Fibroblast of lung (primary cell): ENCODE results near the gene WDR5B.

Source experiments
- CTCF ChIP-seq, 2 donors: IDR thresholded peaks in 1 of 2; conservative IDR thresholded peaks in 1 of 2; 1 replicate in 1 of 2; 2 replicates in 1 of 2; pipeline ENCODE4 v1.5.1; 2011 to 2012; ENCODE audit warnings: low read length in 2 of 2, control low read depth in 1 of 2, inconsistent platforms in 1 of 2, low read depth in 1 of 2, mild to moderate bottlenecking in 1 of 2
- EZH2 ChIP-seq: IDR thresholded peaks from 2 replicates; pipeline ENCODE4 v1.5.1; 2012; ENCODE audit warnings: low read length, control low read depth, mild to moderate bottlenecking; ENCODE audit errors: missing control alignments

DNA sequence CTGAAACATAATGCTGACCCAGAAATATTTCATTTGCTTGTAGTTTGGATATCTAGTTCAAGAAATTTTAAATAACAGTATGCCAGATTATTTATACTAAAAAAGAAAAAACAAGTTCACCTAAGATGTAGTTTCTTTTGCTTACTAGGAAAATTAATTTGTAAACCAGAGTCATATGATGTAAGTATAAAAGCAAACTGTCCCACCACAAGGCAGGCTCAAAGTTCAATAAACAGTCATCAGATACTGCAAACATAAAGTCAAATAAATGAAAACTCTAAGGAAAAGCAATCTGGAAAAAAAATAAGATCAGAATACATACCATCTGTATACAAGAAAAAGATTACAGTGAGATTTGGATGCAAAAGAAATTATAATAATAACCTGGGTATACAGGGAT is 40.2 kb upstream of the WDR5B start:
- TF ChIP-seq CTCF (conservative IDR thresholded peaks at IDR 0.05 in 1 of 2, IDR thresholded peaks at IDR 0.05 in 1 of 2; ENCODE audit: low read depth in 1 of 2, low read length in 2 of 2) (no peak), EZH2 (no peak)
